ENCODE measurements around the gene UNC13B. TPM values are rescaled to one million over a fixed set of nuclear protein-coding genes. Genes with fewer than 3 reads are reported as not detected.

Gene UNC13B
- total and polyA plus RNA-seq, 2 donors (not counting 3 experiments of a cell fraction or from before 2014, with no cell fraction given): 30.1 to 46.2 TPM

- H3K9me1 ChIP-seq (replicated peaks; ENCODE audit: control insufficient read depth, extremely low read depth, insufficient read depth, low read length): no peaks in the 10 kb centered on the region
- no peak overlapping the region for H3K4me2 ChIP-seq (ENCODE audit: insufficient read depth, low read length)
- no peaks in the 10 kb centered on the region for H3K4me1 ChIP-seq (ENCODE audit: control insufficient read depth, extremely low read depth, insufficient read depth, low read length)
- H3K27ac ChIP-seq (ENCODE audit: insufficient read depth, low read depth, low read length): no peak overlapping the region
- TSS peak; percentile 41 for BruUV-seq (replicated peaks)
- POLR2A ChIA-PET: no interaction called here
- no peak overlapping the region for H2AFZ ChIP-seq (ENCODE audit: low read depth, low read length)
- H3K36me3 ChIP-seq (ENCODE audit: control insufficient read depth in 2 of 2, extremely low read depth in 1 of 2, insufficient read depth in 2 of 2, low read length in 2 of 2): peaks cover 0 to 18% of the 10 kb centered on the region in 2 experiments
- dilution Hi-C loops (cut with MboI; ENCODE audit: extremely low pct_ligation_motif_present, low sequenced_read_pairs) (no loop called here), intact Hi-C loops (cut with micrococcal nuclease) (no loop called here)
- H3K79me2 ChIP-seq (ENCODE audit: control insufficient read depth, insufficient read depth, low read length): no peaks in the 10 kb centered on the region
- CTCF ChIA-PET: no interaction called here
- no peaks in the 10 kb centered on the region for H4K20me1 ChIP-seq (replicated peaks; ENCODE audit: control insufficient read depth, extremely low read depth, insufficient read depth, low read length)
- FAIRE-seq (no peak), DNase-seq (ENCODE audit: low read depth, low spot score) (no peak)
- no peak for TF ChIP-seq GATA2 (IDR thresholded peaks at IDR 0.05; ENCODE audit: insufficient read depth, insufficient read length, low read depth, low read length)
- TF ChIP-seq MYC (IDR thresholded peaks at IDR 0.05; ENCODE audit: low read depth, low read length): no peak
- TF ChIP-seq MAX (IDR thresholded peaks at IDR 0.05; ENCODE audit: insufficient read depth, insufficient read length): no peak
- TF ChIP-seq FOS (IDR thresholded peaks at IDR 0.05; ENCODE audit: borderline replicate concordance, insufficient read depth, low read length): no peak
- TF ChIP-seq CTCF (IDR thresholded peaks at IDR 0.05; ENCODE audit: extremely low read depth in 1 of 2, insufficient read depth in 1 of 2, low read depth in 1 of 2, low read length in 2 of 2): no peak
- TF ChIP-seq POLR2AphosphoS5 (IDR thresholded peaks at IDR 0.05; ENCODE audit: insufficient read depth, low read depth, low read length): no peak
- no peak for TF ChIP-seq POLR2A (IDR thresholded peaks at IDR 0.05; ENCODE audit: low read depth, low read length)
- no peak for TF ChIP-seq JUN (IDR thresholded peaks at IDR 0.05; ENCODE audit: borderline replicate concordance, insufficient read depth, insufficient read length, low read depth)
- TF ChIP-seq EZH2 (IDR thresholded peaks at IDR 0.05; ENCODE audit: borderline replicate concordance, low read depth, low read length, severe bottlenecking): no peak
- H3K9ac ChIP-seq (replicated peaks; ENCODE audit: extremely low read depth, insufficient read depth, low read length): no peak overlapping the region
- H3K9me3 ChIP-seq (replicated peaks; ENCODE audit: control insufficient read depth, insufficient read depth, low read length): no peaks in the 10 kb centered on the region
- H3K4me3 ChIP-seq (replicated peaks in 1 of 3; ENCODE audit: insufficient read depth in 1 of 3, low read depth in 1 of 3, low read length in 3 of 3): no peak overlapping the region
- H3K27me3 ChIP-seq (ENCODE audit: control insufficient read depth in 2 of 2, insufficient read depth in 2 of 2, low read length in 2 of 2): no peaks in the 10 kb centered on the region
Observed at GRCh38 chr9:35404865-35405264, 243.1 kb downstream of the UNC13B start.

All from endothelial cell of umbilical vein (primary cell).